ENCODE results near the gene PSD4. TPM values are rescaled to one million over a fixed set of nuclear protein-coding genes. Genes with fewer than 3 reads are reported as not detected.

The PSD4 gene
- 11.2 TPM for total RNA-seq

DNA sequence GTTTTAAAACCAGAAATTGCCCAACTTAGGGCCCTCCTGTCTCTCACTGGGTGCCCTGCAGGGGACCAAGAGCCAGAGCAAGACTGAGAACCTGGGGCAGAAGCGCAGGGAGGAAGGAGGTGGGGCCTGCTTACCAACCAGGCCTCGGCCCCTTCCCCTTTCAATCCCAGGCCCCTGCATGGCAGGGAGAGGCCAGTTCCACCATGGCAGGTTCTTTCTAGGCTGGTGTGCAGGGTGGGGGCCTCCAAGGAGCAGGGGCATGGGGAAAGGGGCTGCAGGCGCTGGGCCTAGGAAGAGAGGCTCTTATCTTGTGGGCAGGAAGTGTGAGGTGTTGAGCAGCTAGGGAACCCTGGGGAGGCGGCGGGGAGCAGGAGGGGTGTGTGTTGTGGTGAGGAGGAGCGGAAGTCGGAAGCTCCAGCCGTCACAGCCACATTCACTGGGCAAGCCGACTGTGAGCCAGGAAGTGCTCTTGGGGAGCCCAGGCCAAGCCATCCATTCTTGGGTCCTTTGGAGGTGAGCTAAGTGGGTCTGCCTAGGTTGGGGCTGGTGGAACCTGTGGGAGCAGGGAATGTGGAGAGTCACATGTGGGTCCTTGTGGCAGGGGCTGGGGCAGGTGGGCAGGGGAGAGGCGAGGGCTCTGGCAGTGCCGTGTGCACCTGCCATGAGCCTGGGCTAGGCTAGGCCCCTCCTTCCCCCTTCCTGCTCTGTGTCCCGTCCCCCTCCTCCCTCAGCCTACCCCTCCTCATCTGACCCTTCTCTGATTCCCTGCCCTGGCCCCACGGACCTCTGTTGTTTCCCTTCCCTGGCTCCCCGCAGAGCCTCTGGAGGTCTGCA lies at the start of gene PSD4:
TSS of gene PSD4 (plus strand) at position 430 of the 834 bp plus-strand sequence. CDS start 8,486 bp downstream, outside the sequence.
- intact Hi-C loops (cut with DNase I), result no loop called here
- Histone ChIP-seq H3K4me1 (no peaks in the 10 kb centered on the region), H3K9me3 (no peaks in the 10 kb centered on the region), H3K36me3 (no peaks in the 10 kb centered on the region), H3K27me3 (no peaks in the 10 kb centered on the region), H3K4me3 (peak within 1 kb of the TSS in 1 of 2 donors; percentile 44), H3K27ac (no peak within 1 kb of the TSS)
- TF ChIP-seq, protein P1, sequence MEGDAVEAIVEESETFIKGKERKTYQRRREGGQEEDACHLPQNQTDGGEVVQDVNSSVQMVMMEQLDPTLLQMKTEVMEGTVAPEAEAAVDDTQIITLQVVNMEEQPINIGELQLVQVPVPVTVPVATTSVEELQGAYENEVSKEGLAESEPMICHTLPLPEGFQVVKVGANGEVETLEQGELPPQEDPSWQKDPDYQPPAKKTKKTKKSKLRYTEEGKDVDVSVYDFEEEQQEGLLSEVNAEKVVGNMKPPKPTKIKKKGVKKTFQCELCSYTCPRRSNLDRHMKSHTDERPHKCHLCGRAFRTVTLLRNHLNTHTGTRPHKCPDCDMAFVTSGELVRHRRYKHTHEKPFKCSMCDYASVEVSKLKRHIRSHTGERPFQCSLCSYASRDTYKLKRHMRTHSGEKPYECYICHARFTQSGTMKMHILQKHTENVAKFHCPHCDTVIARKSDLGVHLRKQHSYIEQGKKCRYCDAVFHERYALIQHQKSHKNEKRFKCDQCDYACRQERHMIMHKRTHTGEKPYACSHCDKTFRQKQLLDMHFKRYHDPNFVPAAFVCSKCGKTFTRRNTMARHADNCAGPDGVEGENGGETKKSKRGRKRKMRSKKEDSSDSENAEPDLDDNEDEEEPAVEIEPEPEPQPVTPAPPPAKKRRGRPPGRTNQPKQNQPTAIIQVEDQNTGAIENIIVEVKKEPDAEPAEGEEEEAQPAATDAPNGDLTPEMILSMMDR (IDR thresholded peaks at IDR 0.05), result no peak
- DNase-seq (ENCODE audit: low spot score in 2 of 2), result peak; percentile 56 to 80

DNA sequence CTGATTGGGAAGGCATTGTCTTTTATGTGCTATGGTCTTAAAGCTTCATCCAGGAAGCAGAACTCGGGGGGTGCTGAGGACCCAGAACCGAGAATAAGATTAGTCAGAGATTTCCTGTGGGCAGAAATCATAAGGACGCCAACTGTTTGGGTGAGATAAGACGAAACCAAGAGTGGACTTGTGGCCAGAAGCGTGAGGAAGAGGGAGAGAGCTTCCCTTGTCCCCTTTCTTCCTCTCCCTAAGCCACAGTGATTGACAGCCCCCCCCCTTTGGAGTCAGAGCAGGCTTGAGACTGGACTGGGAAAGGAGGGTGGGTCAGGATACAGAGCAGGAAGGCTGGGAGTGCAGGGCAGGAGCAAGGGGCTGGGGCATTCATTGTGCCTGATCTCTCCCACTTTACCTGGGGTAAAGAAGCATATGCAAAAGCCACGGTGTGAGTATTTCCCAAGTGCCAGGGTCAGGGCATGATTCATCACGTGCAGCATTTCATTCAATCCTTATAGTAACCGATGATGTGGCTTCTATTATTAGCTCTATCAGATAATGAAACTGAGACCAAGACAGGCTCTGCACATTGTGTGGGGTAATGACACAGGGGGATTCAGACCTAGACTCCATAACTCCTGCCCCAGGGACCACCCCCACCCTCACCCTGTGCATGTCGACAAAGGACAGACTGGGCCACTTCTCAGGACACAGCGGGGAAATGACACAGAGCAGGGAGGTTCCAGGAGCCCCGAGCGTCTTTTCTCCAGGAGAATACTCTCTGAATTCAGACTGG lies 49.4 kb upstream of the PSD4 start:
- H3K27me3 ChIP-seq, result no peaks in the 10 kb centered on the region
- no peak overlapping the region for H3K27ac ChIP-seq
- intact Hi-C loops (cut with DNase I), result no loop called here
- TF ChIP-seq, protein P1 (IDR thresholded peaks at IDR 0.05), result no peak
- DNase-seq (ENCODE audit: low spot score in 2 of 2), result no peak
- H3K36me3 ChIP-seq, result no peaks in the 10 kb centered on the region
- no peaks in the 10 kb centered on the region for H3K9me3 ChIP-seq
- H3K4me1 ChIP-seq, result no peaks in the 10 kb centered on the region
- no peak overlapping the region for H3K4me3 ChIP-seq

DNA sequence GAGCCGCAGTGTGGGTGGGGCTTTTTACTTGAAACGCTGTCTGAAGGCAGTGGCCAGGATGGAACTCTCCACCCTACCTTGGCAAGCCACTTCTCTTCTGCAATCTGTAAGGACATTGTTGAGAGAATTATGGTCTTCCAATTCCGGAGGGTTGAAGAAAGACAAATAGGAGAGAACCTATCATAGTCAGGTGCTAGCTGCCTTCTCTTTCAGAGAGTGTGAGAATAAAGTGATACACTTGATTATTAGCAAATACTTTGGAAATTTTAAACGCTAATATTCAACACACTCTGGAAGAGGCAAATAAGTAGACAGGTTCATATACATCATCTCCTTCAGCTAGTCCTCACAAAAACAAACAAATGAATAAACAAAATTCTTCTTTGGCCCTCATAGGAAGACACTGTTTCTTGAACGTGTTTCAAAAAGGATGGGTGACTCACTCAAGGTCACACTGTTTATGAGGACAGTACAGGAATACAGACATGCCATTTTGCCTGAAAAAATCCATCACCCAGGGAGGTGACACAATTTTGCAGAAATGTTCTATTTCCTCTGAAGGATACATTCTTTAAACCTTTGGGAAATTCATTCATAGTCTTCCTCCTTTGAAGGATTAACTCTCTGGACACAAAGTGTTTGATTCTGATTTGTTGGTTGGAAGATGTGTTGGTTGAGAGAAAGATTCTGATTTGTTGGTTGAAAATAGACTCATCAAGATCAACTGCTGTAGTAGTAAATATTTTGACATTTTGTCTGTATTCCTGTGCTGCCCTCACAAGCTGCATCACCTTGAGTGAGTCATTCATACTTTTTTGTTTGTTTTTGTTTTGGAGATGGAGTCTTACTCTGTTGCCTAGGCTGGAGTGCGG lies 48.6 kb upstream of the PSD4 start:
- Histone ChIP-seq H3K36me3 (no peaks in the 10 kb centered on the region), H3K4me3 (no peak overlapping the region), H3K27ac (no peak overlapping the region), H3K9me3 (no peaks in the 10 kb centered on the region), H3K4me1 (no peaks in the 10 kb centered on the region), H3K27me3 (no peaks in the 10 kb centered on the region)
- DNase-seq (ENCODE audit: low spot score in 2 of 2), result no peak
- TF ChIP-seq, protein P1 (IDR thresholded peaks at IDR 0.05), result no peak
- intact Hi-C loops (cut with DNase I), result no loop called here

DNA sequence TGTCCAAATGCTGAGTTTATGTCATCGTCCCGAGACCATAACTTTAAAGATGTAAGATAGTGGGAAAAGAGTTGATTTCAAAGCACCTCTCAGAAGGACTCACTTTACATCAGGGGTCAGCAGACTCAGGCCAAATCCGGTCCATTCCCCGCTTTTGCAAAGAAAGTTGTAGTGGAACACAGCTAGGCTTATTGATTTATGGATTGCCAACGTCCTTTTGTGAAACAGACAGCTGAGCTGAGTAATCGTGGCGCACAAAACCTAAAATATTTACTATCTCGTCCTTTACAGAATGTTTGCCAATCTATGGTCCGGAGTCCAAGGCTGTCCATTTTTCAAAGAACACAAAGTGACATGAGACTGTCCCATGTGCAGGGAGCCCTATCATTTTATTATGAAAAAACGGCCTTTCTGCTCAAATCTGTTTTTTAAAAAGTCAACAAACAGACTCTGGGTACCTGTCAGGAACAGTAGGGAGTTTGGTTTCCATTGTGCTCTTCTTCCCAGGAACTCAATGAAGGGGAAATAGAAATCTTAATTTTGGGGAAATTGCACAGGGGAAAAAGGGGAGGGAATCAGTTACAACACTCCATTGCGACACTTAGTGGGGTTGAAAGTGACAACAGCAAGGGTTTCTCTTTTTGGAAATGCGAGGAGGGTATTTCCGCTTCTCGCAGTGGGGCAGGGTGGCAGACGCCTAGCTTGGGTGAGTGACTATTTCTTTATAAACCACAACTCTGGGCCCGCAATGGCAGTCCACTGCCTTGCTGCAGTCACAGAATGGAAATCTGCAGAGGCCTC lies 46.7 kb upstream of the PSD4 start, which contains the start of gene IL1RN:
TSS of gene IL1RN (plus strand) at position 754 of the 801 bp plus-strand sequence. CDS start at position 781, 27 bp downstream.
- intact Hi-C loops (cut with DNase I), result no loop called here
- H3K9me3 ChIP-seq, result no peaks in the 10 kb centered on the region
- H3K4me3 ChIP-seq, result no peak within 1 kb of the TSS
- no peaks in the 10 kb centered on the region for H3K36me3 ChIP-seq
- no peaks in the 10 kb centered on the region for H3K27me3 ChIP-seq
- no peaks in the 10 kb centered on the region for H3K4me1 ChIP-seq
- TF ChIP-seq, protein P1 (IDR thresholded peaks at IDR 0.05), result no peak
- DNase-seq (ENCODE audit: low spot score in 2 of 2), result peak; percentile 22 to 61
- H3K27ac ChIP-seq, result no peak within 1 kb of the TSS
